Tibial artery (tissue), 4 donors: Measurements from ENCODE around the gene MICOS13.

Experiments used
- DNase-seq, 2 donors: peaks; one replicate each; pipeline ENCODE4 v3.0.0-alpha.2; 2019
- H3K27ac ChIP-seq, 2 donors: fragments of 200-600 bp; sonication (generic) in 1 of 2; 1 replicate in 1 of 2; 2 replicates in 1 of 2; pipeline ENCODE4 v1.5.1; 2018 to 2019; ENCODE audit warnings: mild to moderate bottlenecking in 1 of 2
- H3K27me3 ChIP-seq, 2 donors: fragments of 200-600 bp; sonication (generic) in 1 of 2; one replicate each; pipeline versions ENCODE4 v1.5.1 to v1.6.0; 2016 to 2019
- H3K36me3 ChIP-seq, 3 donors: fragments of 200-600 bp; sonication (generic) in 2 of 3; one replicate each; pipeline ENCODE4 v1.5.1; 2016 to 2019; ENCODE audit warnings: mild to moderate bottlenecking in 2 of 3
- H3K4me1 ChIP-seq, 4 donors: fragments of 200-600 bp; sonication (generic) in 2 of 4; 1 replicate in 3 of 4; 2 replicates in 1 of 4; pipeline ENCODE4 v1.5.1; 2016 to 2019
- H3K4me3 ChIP-seq, 2 donors: fragments of 200-600 bp; sonication (generic) in 1 of 2; 1 replicate in 1 of 2; 2 replicates in 1 of 2; pipeline ENCODE4 v1.5.1; 2018 to 2019; ENCODE audit warnings: mild to moderate bottlenecking in 2 of 2
- H3K9me3 ChIP-seq, 3 donors: fragments of 200-600 bp; sonication (generic) in 1 of 3; one replicate each; pipeline ENCODE4 v1.5.1; 2016 to 2019
- CTCF ChIP-seq, 2 experiments: fragments of 200-600 bp in 1 of 2; fragments of 450-650 bp in 1 of 2; IDR thresholded peaks; one replicate each; pipeline ENCODE4 v1.5.1; 2017 to 2019; ENCODE audit warnings: antibody characterized with exemption in 2 of 2, mild to moderate bottlenecking in 1 of 2, moderate library complexity in 1 of 2
- intact Hi-C: fragments of 100-400 bp; cut with DNase I; formaldehyde crosslinking; loops from one replicate; pipeline ENCODE4 v1.15.0; 2023; ENCODE audit warnings: low total_unique reads

MICOS13 gene

GRCh38 chr19:5651361-5651760 lies 29.0 kb downstream of the MICOS13 start:
- H3K27ac ChIP-seq, result no peak overlapping the region
- no peak for DNase-seq
- no peaks in the 10 kb centered on the region for H3K27me3 ChIP-seq
- intact Hi-C loops, result no loop called here
- no peak for TF ChIP-seq CTCF (IDR thresholded peaks at IDR 0.05)
- H3K4me3 ChIP-seq, result no peak overlapping the region
- H3K36me3 ChIP-seq, result peaks cover 83 to 93% (median 90%) of the 10 kb centered on the region in 3 donors
- H3K9me3 ChIP-seq, result no peaks in the 10 kb centered on the region
- no peaks in the 10 kb centered on the region for H3K4me1 ChIP-seq

GRCh38 chr19:5648464-5648863 lies 31.9 kb downstream of the MICOS13 start:
- peaks cover 0 to 2% (median 0%) of the 10 kb centered on the region in 4 donors for H3K4me1 ChIP-seq
- peaks cover 78 to 91% (median 85%) of the 10 kb centered on the region in 3 donors for H3K36me3 ChIP-seq
- no peaks in the 10 kb centered on the region for H3K27me3 ChIP-seq
- intact Hi-C loops, result no loop called here
- no peaks in the 10 kb centered on the region for H3K9me3 ChIP-seq
- H3K4me3 ChIP-seq, result no peak overlapping the region
- H3K27ac ChIP-seq, result no peak overlapping the region
- DNase-seq, result no peak
- TF ChIP-seq CTCF (IDR thresholded peaks at IDR 0.05), result no peak

GRCh38 chr19:5646703-5647102 lies 33.6 kb downstream of the MICOS13 start:
- TF ChIP-seq CTCF (IDR thresholded peaks at IDR 0.05), result no peak
- Histone ChIP-seq H3K36me3 (peaks cover 72 to 89% (median 84%) of the 10 kb centered on the region in 3 donors), H3K4me3 (no peak overlapping the region), H3K27me3 (no peaks in the 10 kb centered on the region), H3K9me3 (no peaks in the 10 kb centered on the region), H3K4me1 (peaks cover 0 to 7% (median 0%) of the 10 kb centered on the region in 4 donors), H3K27ac (no peak overlapping the region)
- intact Hi-C loops, result no loop called here
- DNase-seq, result no peak

- peaks cover 0 to 7% (median 0%) of the 10 kb centered on the region in 4 donors for H3K4me1 ChIP-seq
- no peaks in the 10 kb centered on the region for H3K27me3 ChIP-seq
- DNase-seq, result no peak
- no peaks in the 10 kb centered on the region for H3K9me3 ChIP-seq
- TF ChIP-seq CTCF (IDR thresholded peaks at IDR 0.05), result no peak
- no peak overlapping the region for H3K4me3 ChIP-seq
- no peak overlapping the region for H3K27ac ChIP-seq
- H3K36me3 ChIP-seq, result peaks cover 62 to 83% (median 75%) of the 10 kb centered on the region in 3 donors
- intact Hi-C loops, result no loop called here
Measured at GRCh38 chr19:5645409-5645808, 34.9 kb downstream of the MICOS13 start.

- Histone ChIP-seq H3K4me1 (peaks cover 0 to 7% (median 0%) of the 10 kb centered on the region in 4 donors), H3K4me3 (no peak overlapping the region), H3K27ac (no peak overlapping the region), H3K27me3 (no peaks in the 10 kb centered on the region), H3K9me3 (no peaks in the 10 kb centered on the region), H3K36me3 (peaks cover 55 to 73% (median 65%) of the 10 kb centered on the region in 3 donors)
- no peak for DNase-seq
- TF ChIP-seq CTCF (IDR thresholded peaks at IDR 0.05), result no peak
- intact Hi-C loops, result no loop called here
Measured at GRCh38 chr19:5644037-5644436, 36.3 kb downstream of the MICOS13 start.

GRCh38 chr19:5643060-5643459 lies 37.3 kb downstream of the MICOS13 start:
- no peak for DNase-seq
- H3K27me3 ChIP-seq, result no peaks in the 10 kb centered on the region
- peaks cover 50 to 67% (median 59%) of the 10 kb centered on the region in 3 donors for H3K36me3 ChIP-seq
- H3K4me1 ChIP-seq, result peaks cover 0 to 10% (median 2%) of the 10 kb centered on the region in 4 donors
- H3K27ac ChIP-seq, result no peak overlapping the region
- H3K4me3 ChIP-seq, result no peak overlapping the region
- H3K9me3 ChIP-seq, result no peaks in the 10 kb centered on the region
- no peak for TF ChIP-seq CTCF (IDR thresholded peaks at IDR 0.05)
- intact Hi-C loops, result no loop called here
